DOHH2 (cell line): Measurements from ENCODE around the gene PHKA2.

ENCODE experiments used
- H3F3A ChIP-seq: fragments of 200-600 bp; sonication (generic), shearing (Covaris generic); 2 replicates; pipeline ENCODE4 v1.6.0; 2016; ENCODE audit warnings: antibody characterized with exemption, mild to moderate bottlenecking; ENCODE audit not compliant: control insufficient read depth, insufficient read depth
- H3K27ac ChIP-seq: fragments of 200-600 bp; sonication (generic); 2 replicates; pipeline ENCODE4 v1.5.1; 2014; ENCODE audit warnings: low read depth, mild to moderate bottlenecking, low read length, moderate library complexity
- H3K27me3 ChIP-seq: fragments of 200-600 bp; sonication (generic); 2 replicates; pipeline ENCODE4 v1.6.1; 2014; ENCODE audit warnings: mild to moderate bottlenecking, low read length, mixed read lengths; ENCODE audit not compliant: control insufficient read depth
- H3K36me3 ChIP-seq: fragments of 200-600 bp; sonication (generic); 2 replicates; pipeline ENCODE4 v1.6.1; 2014; ENCODE audit warnings: mild to moderate bottlenecking, low read length, moderate library complexity, mixed read lengths; ENCODE audit not compliant: control insufficient read depth
- H3K4me1 ChIP-seq: fragments of 200-600 bp; sonication (generic); 2 replicates; pipeline ENCODE4 v1.6.1; 2014; ENCODE audit warnings: mild to moderate bottlenecking, low read length, mixed read lengths; ENCODE audit not compliant: control insufficient read depth
- H3K4me2 ChIP-seq: fragments of 200-600 bp; sonication (generic); 2 replicates; pipeline ENCODE4 v1.6.0; 2014; ENCODE audit warnings: mild to moderate bottlenecking, low read length, moderate library complexity
- H3K4me3 ChIP-seq: fragments of 200-600 bp; sonication (generic); 2 replicates; pipeline ENCODE4 v1.5.1; 2014; ENCODE audit warnings: mild to moderate bottlenecking, low read length, mixed read lengths
- H3K79me2 ChIP-seq: fragments of 200-600 bp; sonication (generic); 2 replicates; pipeline ENCODE4 v1.6.1; 2014; ENCODE audit warnings: mild to moderate bottlenecking, low read length, mixed read lengths; ENCODE audit not compliant: control insufficient read depth
- H3K9me2 ChIP-seq: fragments of 200-600 bp; sonication (generic); replicated peaks from 2 replicates; pipeline ENCODE4 v1.6.1; 2014; ENCODE audit warnings: mild to moderate bottlenecking, low read length, mixed read lengths; ENCODE audit not compliant: control insufficient read depth
- H3K9me3 ChIP-seq: fragments of 200-600 bp; sonication (generic); 2 replicates; pipeline ENCODE4 v1.6.1; 2014; ENCODE audit warnings: antibody characterized with exemption, low read length, mixed read lengths; ENCODE audit not compliant: control insufficient read depth, insufficient read depth
- H4K20me1 ChIP-seq: fragments of 200-600 bp; sonication (generic); 2 replicates; pipeline ENCODE4 v1.6.0; 2014; ENCODE audit warnings: low read depth, mild to moderate bottlenecking, antibody characterized with exemption, low read length, moderate library complexity; ENCODE audit not compliant: control insufficient read depth, insufficient read depth
- CTCF ChIP-seq: fragments of 200-600 bp; sonication (generic); IDR thresholded peaks from one replicate; pipeline ENCODE4 v1.5.1; 2014; ENCODE audit warnings: antibody characterized with exemption, mild to moderate bottlenecking, low read depth, low read length; ENCODE audit not compliant: poor library complexity, severe bottlenecking
- EZH2phosphoT487 ChIP-seq: fragments of 200-600 bp; sonication (generic); IDR thresholded peaks from 2 replicates; pipeline ENCODE4 v1.6.1; 2017; ENCODE audit warnings: borderline replicate concordance, mild to moderate bottlenecking, antibody characterized with exemption, low read length, moderate library complexity, mixed read lengths

PHKA2 gene

DNA sequence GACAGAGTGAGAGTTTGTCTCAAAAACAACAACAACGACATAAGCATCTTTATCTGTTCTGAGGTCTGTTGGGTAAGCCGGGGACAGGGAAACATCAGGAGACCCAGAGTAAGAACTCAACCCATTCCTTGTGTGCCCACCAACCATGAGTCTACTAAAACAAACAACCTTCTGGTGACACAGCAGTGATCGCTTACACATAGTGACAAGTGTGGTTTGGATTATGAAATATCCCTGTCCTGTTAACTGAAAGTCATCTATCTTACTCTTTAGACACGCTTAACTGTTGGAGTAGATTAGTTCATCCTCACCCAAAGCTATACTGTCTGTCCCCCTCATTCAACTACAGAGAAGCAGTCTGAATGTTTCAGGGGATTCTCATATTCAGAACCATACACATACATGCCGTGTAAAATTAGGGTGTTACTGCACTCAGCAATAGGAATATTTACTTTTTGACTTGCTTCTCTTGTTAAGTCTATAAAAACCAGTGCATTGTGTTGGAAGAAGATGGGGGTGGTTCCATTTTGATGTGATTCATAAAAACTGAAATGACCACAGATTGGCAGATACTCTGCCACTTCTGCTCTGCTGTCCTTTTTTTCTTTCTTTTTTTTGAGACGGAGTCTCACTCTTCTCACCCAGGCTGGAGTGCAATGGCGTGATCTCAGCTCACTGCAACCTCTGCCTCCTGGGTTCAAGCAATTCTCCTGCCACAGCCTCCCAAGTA lies 27.4 kb downstream of the PHKA2 start:
- peaks cover 5% of the 10 kb centered on the region for H3K79me2 ChIP-seq
- H3K27me3 ChIP-seq = no peaks in the 10 kb centered on the region
- H3K27ac ChIP-seq = no peak overlapping the region
- no peak overlapping the region for H3K4me2 ChIP-seq
- H4K20me1 ChIP-seq = no peaks in the 10 kb centered on the region
- no peaks in the 10 kb centered on the region for H3K36me3 ChIP-seq
- H3F3A ChIP-seq = no peaks in the 10 kb centered on the region
- no peak overlapping the region for H3K4me3 ChIP-seq
- no peaks in the 10 kb centered on the region for H3K9me2 ChIP-seq
- H3K4me1 ChIP-seq = no peaks in the 10 kb centered on the region
- TF ChIP-seq CTCF = no peak
- TF ChIP-seq EZH2phosphoT487 = no peak
- no peaks in the 10 kb centered on the region for H3K9me3 ChIP-seq

DNA sequence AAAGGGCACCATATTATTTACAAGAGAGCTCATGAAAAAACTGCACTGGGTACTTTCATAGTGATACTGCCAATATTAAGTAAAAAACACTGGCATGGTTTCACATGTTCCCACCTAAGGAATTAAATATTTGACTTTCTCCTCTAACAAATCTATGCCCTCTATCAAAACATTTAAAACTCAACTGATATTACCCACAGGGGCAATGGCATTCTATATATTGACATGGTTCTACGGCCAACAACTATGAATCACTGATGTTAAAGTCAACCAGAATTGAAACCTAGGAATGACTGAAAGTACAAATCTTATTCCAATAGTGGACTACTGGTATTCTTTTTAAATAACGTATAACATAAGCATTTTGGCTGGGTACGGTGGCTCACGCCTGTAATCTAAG lies 28.2 kb downstream of the PHKA2 start:
- H3K79me2 ChIP-seq = peaks cover 3% of the 10 kb centered on the region
- H3F3A ChIP-seq = no peaks in the 10 kb centered on the region
- no peaks in the 10 kb centered on the region for H3K9me3 ChIP-seq
- no peaks in the 10 kb centered on the region for H4K20me1 ChIP-seq
- no peaks in the 10 kb centered on the region for H3K27me3 ChIP-seq
- no peak overlapping the region for H3K27ac ChIP-seq
- H3K4me3 ChIP-seq = no peak overlapping the region
- no peak overlapping the region for H3K4me2 ChIP-seq
- H3K4me1 ChIP-seq = no peaks in the 10 kb centered on the region
- H3K9me2 ChIP-seq = no peaks in the 10 kb centered on the region
- no peak for TF ChIP-seq CTCF
- no peak for TF ChIP-seq EZH2phosphoT487
- H3K36me3 ChIP-seq = no peaks in the 10 kb centered on the region

DNA sequence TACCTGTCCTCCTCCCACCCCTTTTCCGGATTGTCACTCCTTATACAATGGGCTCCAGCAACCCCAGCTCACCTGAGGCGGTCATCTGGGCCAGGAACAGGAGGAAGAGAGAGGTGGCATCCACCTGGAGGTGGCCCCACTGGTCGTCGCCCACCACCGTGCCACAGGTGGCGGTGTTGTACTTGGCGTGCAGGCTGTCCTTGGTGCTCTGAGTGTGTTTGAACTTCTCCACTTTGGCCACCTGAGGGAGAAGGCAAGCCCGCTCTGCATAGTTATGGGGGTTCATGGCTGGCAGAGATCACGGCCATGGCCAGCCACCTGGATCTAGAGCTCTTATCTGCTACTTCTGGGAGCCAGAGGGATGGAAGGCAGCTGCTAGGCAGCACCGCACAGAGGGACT lies 32.9 kb downstream of the PHKA2 start:
- H3K36me3 ChIP-seq = no peaks in the 10 kb centered on the region

More for the DNA sequence above, 32.9 kb downstream of the PHKA2 start:
- Histone ChIP-seq H3F3A (no peaks in the 10 kb centered on the region), H3K4me1 (no peaks in the 10 kb centered on the region), H3K27me3 (no peaks in the 10 kb centered on the region), H4K20me1 (no peaks in the 10 kb centered on the region), H3K9me2 (no peaks in the 10 kb centered on the region), H3K79me2 (no peaks in the 10 kb centered on the region), H3K9me3 (no peaks in the 10 kb centered on the region), H3K4me3 (no peak overlapping the region), H3K4me2 (no peak overlapping the region), H3K27ac (no peak overlapping the region)
- no peak for TF ChIP-seq CTCF
- no peak for TF ChIP-seq EZH2phosphoT487
